Subcutaneous abdominal adipose tissue (tissue), 5 donors: ENCODE data around the gene NXN.
"Not testable (repeated sequence)": the region's sequence is repeated elsewhere in the genome, so short reads cannot be mapped to it uniquely, and the experiment has no call there.

Experiments used
- H3K27ac ChIP-seq: one replicate; pipeline ENCODE4 v1.7.0; 2013; ENCODE audit warnings: low read depth, mild to moderate bottlenecking, inconsistent platforms, low read length, moderate library complexity
- H3K27me3 ChIP-seq, 5 donors: one replicate each; pipeline ENCODE4 v1.7.0; 2013; ENCODE audit warnings: low read length in 5 of 5, inconsistent platforms in 1 of 5; ENCODE audit not compliant: control insufficient read depth in 5 of 5, insufficient read depth in 4 of 5
- H3K36me3 ChIP-seq, 5 donors: one replicate each; pipeline ENCODE4 v1.7.0; 2013; ENCODE audit warnings: low read length in 5 of 5; ENCODE audit not compliant: control insufficient read depth in 5 of 5, insufficient read depth in 5 of 5
- H3K4me1 ChIP-seq, 5 donors: one replicate each; pipeline ENCODE4 v1.7.0; 2013; ENCODE audit warnings: low read length in 5 of 5, mild to moderate bottlenecking in 3 of 5, moderate library complexity in 1 of 5; ENCODE audit not compliant: control insufficient read depth in 5 of 5, insufficient read depth in 5 of 5
- H3K4me3 ChIP-seq, 5 donors: one replicate each; pipeline ENCODE4 v1.7.0; 2013; ENCODE audit warnings: low read length in 5 of 5, low read depth in 1 of 5
- H3K9ac ChIP-seq, 5 donors: one replicate each; pipeline ENCODE4 v1.7.0; 2013; ENCODE audit warnings: low read length in 5 of 5, mild to moderate bottlenecking in 4 of 5, moderate library complexity in 3 of 5
- H3K9me3 ChIP-seq, 5 donors: one replicate each; pipeline ENCODE4 v1.7.0; 2013; ENCODE audit warnings: low read length in 5 of 5; ENCODE audit not compliant: control insufficient read depth in 5 of 5
- donor health status: healthy.
- donor health status: healthy.
- donor health status: healthy.
- donor health status: healthy.
- donor health status: healthy.

The NXN gene

DNA sequence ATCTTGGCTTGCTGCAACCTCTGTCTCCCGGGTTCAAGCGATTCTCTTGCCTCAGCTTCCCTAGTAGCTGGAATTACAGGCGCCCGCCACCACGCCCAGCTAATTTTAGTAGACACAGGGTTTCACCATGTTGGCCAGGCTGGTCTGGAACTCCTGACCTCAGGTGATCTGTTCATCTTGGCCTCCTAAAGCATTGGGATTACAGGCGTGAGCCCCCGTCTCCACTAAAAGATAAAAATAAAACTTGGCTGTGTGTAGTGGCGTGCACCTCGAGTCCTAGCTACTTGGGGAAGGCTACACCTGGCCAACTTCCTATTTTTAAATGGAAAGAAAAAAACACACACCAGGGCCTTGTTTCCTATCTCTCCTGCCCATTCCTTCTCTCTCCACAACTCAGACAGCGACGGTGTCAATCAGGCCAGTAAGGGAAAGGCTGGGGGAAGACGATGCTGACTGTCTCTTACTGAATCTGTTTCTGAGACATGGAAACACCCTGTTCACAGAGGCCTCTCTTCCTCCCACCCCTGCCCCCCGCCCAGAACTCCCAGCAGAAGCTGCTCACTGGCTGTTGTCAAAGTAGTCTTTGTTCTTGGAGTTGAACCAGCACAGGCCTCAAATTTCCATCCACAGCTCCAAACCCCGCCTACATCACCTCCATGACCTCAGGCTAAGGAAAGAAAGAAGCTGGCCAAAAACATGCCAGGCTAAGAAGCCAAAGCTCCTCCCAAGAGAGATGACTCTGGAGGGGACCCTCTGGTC is 96.6 kb downstream of the NXN start:
- H3K27me3 ChIP-seq: peaks cover 0 to 3% (median 0%) of the 10 kb centered on the region in 5 donors
- H3K4me3 ChIP-seq: no peak overlapping the region
- H3K9ac ChIP-seq: no peak overlapping the region
- H3K27ac ChIP-seq: peak overlapping the region; percentile 30
- H3K36me3 ChIP-seq: no peaks in the 10 kb centered on the region
- H3K9me3 ChIP-seq: no peaks in the 10 kb centered on the region
- peaks cover 6 to 31% (median 20%) of the 10 kb centered on the region in 5 donors for H3K4me1 ChIP-seq

- peaks cover 0 to 5% (median 0%) of the 10 kb centered on the region in 5 donors for H3K27me3 ChIP-seq
- no peaks in the 10 kb centered on the region for H3K9me3 ChIP-seq
- H3K4me1 ChIP-seq: peaks cover 6 to 31% (median 20%) of the 10 kb centered on the region in 5 donors
- H3K4me3 ChIP-seq: no peak overlapping the region
- H3K36me3 ChIP-seq: no peaks in the 10 kb centered on the region
- no peak overlapping the region for H3K9ac ChIP-seq
- no peak overlapping the region for H3K27ac ChIP-seq
Measured at GRCh38 chr17:881778-882177, 97.8 kb downstream of the NXN start.

DNA sequence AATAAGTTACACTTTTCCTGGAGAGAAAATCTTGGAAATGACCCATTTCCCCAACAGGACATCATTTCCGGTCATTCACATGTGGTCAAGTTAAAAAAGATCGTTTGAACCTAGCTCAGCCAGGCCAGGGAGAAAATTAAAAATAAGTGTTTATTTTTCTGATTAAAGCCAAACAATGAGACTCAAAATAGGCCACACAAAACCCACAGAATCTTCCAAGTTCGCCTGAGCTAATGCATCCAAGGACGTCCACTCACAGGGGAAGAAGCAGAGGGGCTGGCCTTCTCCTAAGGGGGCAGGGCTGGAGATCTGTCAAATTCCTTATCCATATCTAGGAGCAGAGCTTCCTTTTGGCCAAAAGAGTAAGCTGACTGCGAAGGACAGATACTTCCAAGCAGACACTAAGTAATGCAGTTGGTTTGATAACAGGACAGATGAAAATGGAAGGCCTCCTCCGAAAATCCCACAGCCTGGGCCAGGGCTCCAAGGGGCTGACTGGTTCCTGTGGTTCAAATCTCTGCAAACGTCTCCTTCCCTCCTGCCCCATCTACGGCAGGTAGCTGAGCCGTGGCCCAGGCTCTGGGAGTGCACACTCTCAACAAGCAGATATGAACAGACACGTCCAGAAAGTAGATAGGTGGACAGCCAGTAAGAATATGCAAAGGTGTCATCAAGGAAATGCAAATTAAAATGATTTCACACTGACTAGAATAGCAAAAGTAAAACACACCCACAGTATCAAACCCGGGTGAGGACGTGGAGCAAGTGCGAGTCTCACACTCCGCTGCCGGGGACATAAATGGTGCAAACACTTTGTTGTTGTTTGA is 98.9 kb downstream of the NXN start:
- Histone ChIP-seq H3K27me3 (peaks cover 0 to 5% (median 0%) of the 10 kb centered on the region in 5 donors), H3K27ac (peak overlapping the region; percentile 86), H3K4me1 (peaks cover 6 to 29% (median 20%) of the 10 kb centered on the region in 5 donors), H3K4me3 (no peak overlapping the region), H3K9me3 (no peaks in the 10 kb centered on the region), H3K36me3 (no peaks in the 10 kb centered on the region), H3K9ac (peak overlapping the region in 1 of 5 donors; percentile 59)

- Histone ChIP-seq H3K36me3 (no peaks in the 10 kb centered on the region), H3K27me3 (peaks cover 0 to 5% (median 0%) of the 10 kb centered on the region in 5 donors), H3K27ac (peak overlapping the region; percentile 86), H3K9me3 (no peaks in the 10 kb centered on the region), H3K4me1 (peaks cover 6 to 29% (median 20%) of the 10 kb centered on the region in 5 donors), H3K9ac (peak overlapping the region in 2 of 5 donors; percentile 2 to 59), H3K4me3 (no peak overlapping the region)
Measured at GRCh38 chr17:879546-880442, 99.8 kb downstream of the NXN start.

- H3K9ac ChIP-seq: no peak overlapping the region
- H3K27ac ChIP-seq: no peak overlapping the region
- no peak overlapping the region for H3K4me3 ChIP-seq
Measured at GRCh38 chr17:877630-878029, 101.9 kb downstream of the NXN start.

DNA sequence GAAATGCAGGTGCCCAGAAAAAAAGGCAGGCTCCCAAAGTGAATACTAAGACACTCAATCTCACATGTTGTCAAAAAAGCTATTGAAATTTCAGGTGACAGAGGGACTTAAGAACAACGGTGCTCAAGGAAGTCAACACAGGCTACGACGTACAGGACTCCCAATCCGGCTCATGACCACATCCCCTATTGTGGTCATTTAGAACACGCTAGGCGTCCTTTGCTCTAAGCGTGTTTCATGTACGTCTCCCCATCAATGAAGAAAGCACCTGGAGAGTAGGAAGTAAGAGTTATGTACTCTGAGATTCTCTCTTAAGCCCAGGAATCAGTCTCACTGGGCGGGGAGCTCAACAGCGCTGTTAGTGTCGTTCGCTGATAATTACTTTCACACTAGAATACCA is 103.3 kb downstream of the NXN start:
- H3K27ac ChIP-seq: no peak overlapping the region
- H3K4me3 ChIP-seq: no peak overlapping the region
- H3K9ac ChIP-seq: no peak overlapping the region
- H3K9me3 ChIP-seq: no peaks in the 10 kb centered on the region
- peaks cover 4 to 16% (median 11%) of the 10 kb centered on the region in 5 donors for H3K4me1 ChIP-seq
- peaks cover 0 to 5% (median 3%) of the 10 kb centered on the region in 5 donors for H3K27me3 ChIP-seq
- H3K36me3 ChIP-seq: no peaks in the 10 kb centered on the region

More at GRCh38 chr17:877630-878029, 101.9 kb downstream of the NXN start:
- Histone ChIP-seq H3K27me3 (peaks cover 0 to 5% (median 3%) of the 10 kb centered on the region in 5 donors), H3K4me1 (peaks cover 4 to 19% (median 11%) of the 10 kb centered on the region in 5 donors), H3K36me3 (no peaks in the 10 kb centered on the region), H3K9me3 (no peaks in the 10 kb centered on the region)

DNA sequence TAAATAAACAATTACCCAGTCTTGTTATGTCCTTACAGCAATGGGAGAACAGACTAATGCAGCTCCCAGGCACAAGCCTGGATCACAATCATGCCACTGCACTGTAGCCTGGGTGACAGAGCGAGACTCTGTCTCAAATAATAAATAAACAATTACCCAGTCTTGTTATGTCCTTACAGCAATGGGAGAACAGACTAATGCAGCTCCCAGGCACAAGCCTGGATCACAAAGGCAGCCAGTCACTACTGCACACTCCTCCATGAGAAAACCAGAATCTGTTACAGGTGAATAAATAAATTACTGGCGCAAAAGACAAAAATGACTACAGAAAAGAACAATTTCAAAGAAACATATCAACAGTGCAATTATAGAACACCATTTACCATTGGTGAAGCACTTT is 105.0 kb downstream of the NXN start:
- not testable (repeated sequence) for H3K36me3 ChIP-seq, H3K4me3 ChIP-seq, H3K9me3 ChIP-seq, H3K27ac ChIP-seq, H3K27me3 ChIP-seq, H3K9ac ChIP-seq
- H3K4me1 ChIP-seq: peaks cover 7 to 13% (median 12%) of the 10 kb centered on the region in 5 donors

GRCh38 chr17:872855-873254 is 106.7 kb downstream of the NXN start:
- H3K27me3 ChIP-seq: peaks cover 0 to 6% (median 2%) of the 10 kb centered on the region in 5 donors
- no peak overlapping the region for H3K9ac ChIP-seq
- peaks cover 14 to 20% (median 17%) of the 10 kb centered on the region in 5 donors for H3K4me1 ChIP-seq
- no peaks in the 10 kb centered on the region for H3K36me3 ChIP-seq
- no peaks in the 10 kb centered on the region for H3K9me3 ChIP-seq
- H3K4me3 ChIP-seq: no peak overlapping the region
- H3K27ac ChIP-seq: no peak overlapping the region

DNA sequence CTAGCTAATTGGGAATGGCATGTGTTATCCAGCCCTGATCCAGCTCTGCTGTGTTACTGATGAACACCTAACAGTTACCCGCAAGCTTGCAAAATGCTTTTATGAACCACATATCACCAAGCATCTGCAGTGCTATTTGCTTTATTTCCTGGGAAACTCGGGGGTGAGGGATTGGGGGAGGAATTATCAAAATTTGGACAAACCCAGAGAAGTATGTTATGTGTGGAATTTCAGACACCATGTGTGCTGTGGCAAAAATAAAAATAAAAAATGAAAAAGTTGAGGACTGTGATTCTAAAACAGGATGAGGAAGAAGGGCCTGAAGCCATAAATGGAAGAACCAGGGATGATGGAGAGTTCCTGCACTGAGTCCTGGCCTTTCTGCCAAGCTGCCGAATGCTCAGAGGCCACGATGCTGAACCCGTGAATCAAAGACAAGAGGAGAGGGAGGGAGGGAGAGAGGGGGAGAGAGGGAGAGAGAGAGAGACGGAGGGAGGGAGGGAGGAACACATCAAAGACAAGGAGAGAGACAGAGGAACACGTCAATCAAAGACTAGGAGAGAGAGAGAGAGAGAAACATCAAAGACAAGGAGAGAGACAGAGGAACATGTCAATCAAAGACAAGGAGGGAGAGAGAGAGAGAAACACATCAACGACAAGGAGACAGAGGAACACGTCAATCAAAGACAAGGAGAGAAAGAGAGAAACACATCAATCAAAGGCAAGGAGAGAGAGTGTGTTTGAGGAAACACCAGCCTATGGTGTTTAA is 107.6 kb downstream of the NXN start:
- Histone ChIP-seq H3K4me1 (peaks cover 16 to 20% (median 19%) of the 10 kb centered on the region in 5 donors), H3K36me3 (no peaks in the 10 kb centered on the region), H3K27me3 (peaks cover 0 to 5% (median 0%) of the 10 kb centered on the region in 5 donors), H3K4me3 (no peak overlapping the region), H3K27ac (no peak overlapping the region), H3K9me3 (no peaks in the 10 kb centered on the region), H3K9ac (no peak overlapping the region)
